Measurements from ENCODE around the gene GLRA3. TPM values are rescaled to one million over a fixed set of nuclear protein-coding genes. Genes with fewer than 3 reads are reported as not detected.

The GLRA3 gene
- total RNA-seq, 2 donors from 2014 or later, result not detected

GRCh38 chr4:174626342-174627008, 202.6 kb downstream of the GLRA3 start:
- ATAC-seq, result no peak
- intact Hi-C loops (cut with DNase I), result no loop called here
- DNase-seq, result no peak

DNA sequence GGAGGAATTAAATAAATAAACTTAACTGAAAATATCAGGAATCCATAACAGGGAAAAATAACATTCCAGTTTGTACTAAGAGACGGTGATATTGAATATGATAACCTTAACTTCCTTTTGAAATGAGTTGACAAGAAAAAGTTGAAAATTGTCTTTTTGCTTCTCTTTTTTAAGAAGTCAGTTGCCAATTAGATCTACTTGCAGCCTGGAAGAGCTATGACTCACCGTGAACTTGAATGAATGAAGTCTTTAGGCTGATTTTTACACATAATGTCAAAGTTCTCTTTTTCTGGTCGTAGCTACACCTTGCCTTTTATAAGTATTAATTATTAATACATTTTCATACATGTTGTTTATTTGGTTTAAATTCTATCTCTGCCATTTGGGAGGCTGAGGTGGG, 212.4 kb downstream of the GLRA3 start:
- intact Hi-C loops (cut with DNase I), result no loop called here
- no peak for ATAC-seq
- DNase-seq, result no peak

- ATAC-seq, result no peak
- DNase-seq, result no peak
- intact Hi-C loops (cut with DNase I), result no loop called here
Observed at GRCh38 chr4:174613979-174614378, 215.1 kb downstream of the GLRA3 start.

DNA sequence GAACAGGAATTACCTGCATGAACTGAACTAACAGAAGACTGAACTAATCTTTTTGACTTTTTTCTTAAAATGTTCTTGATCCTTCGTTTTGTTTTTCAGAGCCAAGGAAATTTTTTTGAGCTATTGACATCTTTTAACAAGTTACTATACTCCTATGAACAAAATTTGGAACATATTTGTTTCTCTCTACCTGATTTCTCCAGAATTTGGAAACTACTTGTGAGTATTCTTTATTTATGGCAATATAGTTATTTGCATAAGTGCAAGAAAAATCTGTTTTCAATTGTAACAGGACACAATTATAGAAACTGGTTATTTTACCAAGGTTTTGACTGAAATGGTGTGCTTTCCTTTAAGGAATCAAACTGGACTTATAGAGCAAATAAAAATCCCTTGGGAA, 217.3 kb downstream of the GLRA3 start:
- DNase-seq, result no peak
- ATAC-seq, result no peak
- intact Hi-C loops (cut with DNase I), result no loop called here

GRCh38 chr4:174607792-174608191, 221.3 kb downstream of the GLRA3 start:
- DNase-seq (no peak), ATAC-seq (no peak)
- intact Hi-C loops (cut with DNase I), result no loop called here

DNA sequence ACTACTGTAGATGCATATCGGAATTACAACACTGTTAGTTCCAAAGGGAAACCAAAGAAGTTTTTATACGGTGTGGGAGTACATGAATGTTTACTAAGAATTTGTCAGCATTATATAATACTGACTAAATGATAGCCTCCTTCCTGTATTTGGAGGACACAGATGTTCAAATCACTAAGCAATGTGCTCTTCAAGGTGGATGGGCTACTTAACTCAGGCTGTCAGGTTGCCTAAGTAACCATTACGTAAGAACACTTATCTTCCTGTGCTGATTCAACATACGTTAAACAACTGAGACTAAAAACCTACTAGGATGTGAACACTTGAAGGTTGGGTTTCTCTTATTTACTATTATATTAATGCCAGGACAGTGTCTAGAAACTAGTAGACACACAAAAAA, 224.8 kb downstream of the GLRA3 start:
- ATAC-seq (peak in 1 of 2 donors; percentile 67), DNase-seq (no peak)
- intact Hi-C loops (cut with DNase I), result no loop called here

- no peak for DNase-seq
- no peak for ATAC-seq
- intact Hi-C loops (cut with DNase I), result no loop called here
Observed at GRCh38 chr4:174600391-174600790, 228.7 kb downstream of the GLRA3 start.

- ATAC-seq, result no peak
- intact Hi-C loops (cut with DNase I), result no loop called here
- DNase-seq, result no peak
Observed at GRCh38 chr4:174598800-174599199, 230.2 kb downstream of the GLRA3 start.

DNA sequence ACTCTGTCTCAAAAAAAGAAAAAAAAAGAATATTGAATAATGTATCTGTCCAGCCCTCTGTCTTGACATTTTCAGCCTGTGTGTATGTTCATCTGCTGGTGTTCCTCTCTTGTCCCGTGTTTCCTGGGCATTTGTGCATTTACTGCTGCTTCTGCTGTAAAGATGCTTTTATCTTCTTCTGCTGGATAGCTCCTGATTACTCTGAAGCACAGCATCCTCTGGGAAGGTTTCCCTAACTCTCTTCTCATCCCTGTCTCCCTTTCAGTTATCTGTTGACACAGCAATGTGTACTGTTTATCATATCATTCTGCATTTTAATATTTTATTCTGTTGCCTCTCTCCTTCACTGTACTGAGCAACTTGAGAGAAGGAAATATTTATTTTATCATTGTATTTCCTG, 232.5 kb downstream of the GLRA3 start:
- intact Hi-C loops (cut with DNase I), result no loop called here
- DNase-seq, result no peak
- no peak for ATAC-seq

- ATAC-seq (no peak), DNase-seq (no peak)
- intact Hi-C loops (cut with DNase I), result no loop called here
Observed at GRCh38 chr4:174595141-174595929, 233.7 kb downstream of the GLRA3 start.

DNA sequence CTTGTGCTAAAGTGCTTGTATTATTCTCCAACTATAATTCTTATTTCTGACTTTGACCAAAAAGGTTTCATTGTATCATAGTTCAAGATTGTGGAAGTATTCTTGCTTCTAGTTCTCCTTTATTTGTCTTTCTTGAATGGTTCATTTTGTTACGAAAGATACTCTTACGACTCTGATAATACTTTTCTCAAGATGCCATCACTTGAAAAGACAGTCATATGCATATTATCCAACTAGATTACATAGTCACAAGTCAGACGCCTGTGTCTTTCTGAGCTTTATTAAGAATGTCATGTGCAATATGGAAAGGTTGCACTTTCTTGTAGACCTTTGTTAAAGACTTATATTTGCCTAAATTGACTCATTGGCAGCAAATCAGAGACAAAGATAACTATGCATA, 235.3 kb downstream of the GLRA3 start:
- DNase-seq (no peak), ATAC-seq (no peak)
- intact Hi-C loops (cut with DNase I), result no loop called here

DNA sequence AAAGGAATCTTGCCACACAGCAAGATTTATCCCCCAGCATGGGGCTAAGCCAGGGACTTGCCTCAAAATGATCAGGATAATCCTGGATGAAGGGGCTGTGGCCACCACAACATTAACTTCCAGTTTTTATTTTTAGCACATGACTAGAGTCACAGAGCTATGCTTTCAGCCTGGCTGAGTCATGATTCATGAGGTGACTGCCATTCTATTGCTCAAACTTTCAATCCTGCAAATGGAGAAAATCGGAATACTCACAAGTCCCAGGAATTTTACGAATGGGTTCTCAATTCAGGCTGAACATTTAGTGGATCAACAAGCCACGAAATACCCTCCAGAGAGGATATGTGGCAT, 236.1 kb downstream of the GLRA3 start:
- DNase-seq, result no peak
- peak in 1 of 2 donors; percentile 68 for ATAC-seq

GRCh38 chr4:174592256-174592984, 236.6 kb downstream of the GLRA3 start:
- intact Hi-C loops (cut with DNase I), result no loop called here
- DNase-seq (no peak), ATAC-seq (no peak)

More for the DNA sequence above, 236.1 kb downstream of the GLRA3 start:
- intact Hi-C loops (cut with DNase I), result no loop called here

GRCh38 chr4:174591243-174592021, 237.6 kb downstream of the GLRA3 start:
- ATAC-seq, result no peak
- no peak for DNase-seq
- intact Hi-C loops (cut with DNase I), result no loop called here

DNA sequence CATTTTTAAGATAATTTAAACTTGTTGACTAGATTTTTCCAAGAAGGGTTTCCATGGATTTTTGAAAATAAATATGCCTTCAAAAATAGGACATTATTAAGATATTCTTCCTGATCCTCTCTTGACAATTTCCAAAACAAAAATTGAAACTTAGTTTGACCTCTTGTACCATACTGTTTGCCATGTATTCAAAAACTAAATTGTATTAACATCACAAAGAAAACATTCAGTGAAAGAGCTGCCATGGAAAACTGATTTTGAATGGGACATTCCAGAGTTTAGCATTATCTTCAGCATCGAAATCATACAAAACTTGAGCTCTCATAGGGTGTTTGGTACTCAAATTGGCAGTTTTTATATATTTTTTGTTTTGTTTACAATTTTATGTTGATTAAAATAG, 238.7 kb downstream of the GLRA3 start:
- ATAC-seq, result no peak
- DNase-seq, result no peak

More for the DNA sequence above, 238.7 kb downstream of the GLRA3 start:
- intact Hi-C loops (cut with DNase I), result no loop called here

Other genes with a start within 250 kb of the GLRA3 start
- not detected for gene ADAM29, start 89.1 kb upstream of the GLRA3 start, total RNA-seq